OCI-LY1 (cell line): Measurements from ENCODE around the gene VAV3.

Experiments
- CTCF ChIP-seq: fragments of 200-600 bp; sonication (generic), shearing (Covaris generic); IDR thresholded peaks from 2 replicates; pipeline ENCODE4 v1.5.1; 2017; ENCODE audit warnings: mild to moderate bottlenecking, antibody characterized with exemption, low read length, moderate library complexity, mixed read lengths
- EZH2 ChIP-seq: fragments of 200-600 bp; sonication (generic), shearing (Covaris generic); IDR thresholded peaks from 2 replicates; pipeline ENCODE4 v1.8.0; 2017; ENCODE audit warnings: borderline replicate concordance, mixed run types, mild to moderate bottlenecking, antibody characterized with exemption, low read length, moderate library complexity, mixed read lengths

- TF ChIP-seq CTCF: no peak
- TF ChIP-seq EZH2: no peak
These were observed 187.9 kb downstream of the VAV3 start for GRCh38 chr1:107776900-107777663.
